HL-60 (cell line): ENCODE measurements around the gene MLXIP.
A peak's percentile ranks its signal among the peaks of the same experiment; 100 is the strongest.

Experiments
- DNase-seq, 2 experiments: peaks; one replicate each; pipeline ENCODE4 v3.0.0-alpha.2; 2010 to 2020; ENCODE audit warnings: low read depth in 1 of 2, low spot score in 1 of 2
- H3K27ac ChIP-seq: fragments of 250-450 bp; sonication (Bioruptor Pico); replicated peaks from 2 replicates; pipeline ENCODE4 v1.5.1; 2020; ENCODE audit warnings: mild to moderate bottlenecking, moderate library complexity
- H3K27me3 ChIP-seq: fragments of 250-450 bp; sonication (Bioruptor Pico); 2 replicates; pipeline ENCODE4 v1.5.1; 2021; ENCODE audit warnings: mild to moderate bottlenecking, moderate library complexity; ENCODE audit not compliant: insufficient read depth, poor library complexity, severe bottlenecking
- H3K4me3 ChIP-seq: replicated peaks from 2 replicates; pipeline ENCODE4 v1.5.1; 2011; ENCODE audit warnings: mild to moderate bottlenecking, control low read depth, low read length; ENCODE audit not compliant: insufficient read depth
- CTCF ChIP-seq: IDR thresholded peaks from one replicate; pipeline ENCODE4 v1.5.1; 2011; ENCODE audit warnings: low read length, control low read depth, inconsistent platforms; ENCODE audit not compliant: insufficient read depth
- GABPA ChIP-seq: IDR thresholded peaks from 2 replicates; pipeline ENCODE4 v1.6.1; 2012; ENCODE audit warnings: low read depth
- POLR2AphosphoS5 ChIP-seq: IDR thresholded peaks from 2 replicates; pipeline ENCODE4 v1.6.1; 2012; ENCODE audit warnings: low read depth
- REST ChIP-seq: IDR thresholded peaks from 2 replicates; pipeline ENCODE4 v1.6.1; 2012; ENCODE audit warnings: low read depth; ENCODE audit not compliant: insufficient replicate concordance
- SPI1 ChIP-seq: IDR thresholded peaks from 2 replicates; pipeline ENCODE4 v1.6.1; 2012; ENCODE audit warnings: low read depth, mild to moderate bottlenecking, borderline replicate concordance

The MLXIP gene

GRCh38 chr12:122030424-122031035 lies 48.0 kb upstream of the MLXIP start:
- no peak overlapping the region for H3K27ac ChIP-seq
- TF ChIP-seq REST = no peak
- no peak for TF ChIP-seq GABPA
- no peak for TF ChIP-seq CTCF
- TF ChIP-seq POLR2AphosphoS5 = no peak
- TF ChIP-seq SPI1 = no peak
- H3K27me3 ChIP-seq = no peaks in the 10 kb centered on the region
- no peak for DNase-seq
- H3K4me3 ChIP-seq = no peak overlapping the region

GRCh38 chr12:122031342-122032216 lies 47.0 kb upstream of the MLXIP start:
- peak in 1 of 2 experiments; percentile 52 for DNase-seq
- no peak overlapping the region for H3K27ac ChIP-seq

More at GRCh38 chr12:122031342-122032216, 47.0 kb upstream of the MLXIP start:
- no peaks in the 10 kb centered on the region for H3K27me3 ChIP-seq
- TF ChIP-seq REST (no peak), SPI1 (no peak), CTCF (peak; percentile 58)
- H3K4me3 ChIP-seq = no peak overlapping the region
